GM12891 (cell line): ENCODE data around the gene FKBP15.
"Not testable (repeated sequence)": the region's sequence is repeated elsewhere in the genome, so short reads cannot be mapped to it uniquely, and the experiment has no call there.

Experiments used
- DNase-seq: peaks from one replicate; pipeline ENCODE4 v3.0.0; 2011; ENCODE audit warnings: low spot score; ENCODE audit not compliant: insufficient read length
- FAIRE-seq: peaks from 2 replicates; lab custom pipeline; 2011; peaks lifted over from hg19 to GRCh38; lab: Jason Lieb, UNC
- PAX5 ChIP-seq: IDR thresholded peaks from 2 replicates; pipeline ENCODE4 v1.6.1; 2011; ENCODE audit warnings: low read length, moderate library complexity, mild to moderate bottlenecking; ENCODE audit not compliant: insufficient read depth, severe bottlenecking
- POLR2A ChIP-seq: IDR thresholded peaks from 2 replicates; pipeline ENCODE4 v1.6.1; 2011; ENCODE audit warnings: low read depth, low read length, control low read depth
- POLR2AphosphoS5 ChIP-seq: IDR thresholded peaks from 2 replicates; pipeline ENCODE4 v1.6.1; 2011; ENCODE audit warnings: low read depth, low read length, control low read depth
- POU2F2 ChIP-seq: IDR thresholded peaks from 2 replicates; pipeline ENCODE4 v1.6.1; 2011; ENCODE audit warnings: low read depth, mild to moderate bottlenecking, control low read depth, low read length, moderate library complexity
- SPI1 ChIP-seq: IDR thresholded peaks from 2 replicates; pipeline ENCODE4 v1.6.1; 2011; ENCODE audit warnings: low read depth, low read length, control low read depth
- TAF1 ChIP-seq: IDR thresholded peaks from 2 replicates; pipeline ENCODE4 v1.6.1; 2011; ENCODE audit warnings: low read depth, low read length, control low read depth

FKBP15 gene

DNA sequence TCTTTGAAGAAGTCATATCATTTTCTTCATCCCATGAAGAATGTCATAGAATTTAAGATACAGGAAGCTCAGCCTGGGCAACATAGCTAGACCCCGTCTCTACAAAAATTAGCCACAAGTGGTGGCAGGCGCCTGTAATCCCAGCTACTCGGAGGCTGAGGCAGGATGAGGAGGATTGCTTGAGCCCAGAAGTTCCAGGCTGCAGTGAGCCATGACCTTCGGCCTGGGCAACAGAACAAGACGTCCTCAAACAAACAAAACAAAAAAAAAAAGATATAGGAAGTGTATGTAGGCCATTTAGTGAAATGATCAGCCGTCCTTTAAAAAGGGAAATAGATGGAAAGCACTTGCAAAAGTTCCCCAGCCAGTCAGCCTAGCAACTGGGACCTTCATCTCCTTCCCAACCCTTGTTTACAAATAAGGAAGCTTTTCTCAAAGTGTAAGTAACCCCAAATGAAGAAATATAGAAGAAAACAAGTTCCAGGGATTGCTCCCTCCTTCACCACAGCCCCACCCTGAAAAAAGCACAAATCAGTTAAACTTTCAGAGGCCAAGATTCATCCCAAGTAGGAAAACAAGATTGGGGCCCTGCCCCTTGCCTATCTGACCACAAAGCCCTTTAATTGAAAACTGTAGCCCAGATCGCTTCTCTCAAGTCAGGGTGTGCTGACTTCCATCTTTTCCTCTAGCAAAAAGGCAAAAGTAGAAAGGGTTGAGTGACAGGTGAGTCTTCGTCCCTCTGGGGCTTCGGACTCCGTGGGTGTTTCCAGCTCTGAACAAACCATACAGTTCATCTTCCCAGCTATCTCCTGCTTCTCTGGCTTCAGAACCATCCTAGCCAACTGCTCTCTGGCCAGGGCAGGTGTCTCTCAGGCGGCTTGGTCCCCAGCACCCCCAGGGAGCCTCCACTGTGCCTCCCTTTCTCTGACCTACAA lies 69.1 kb downstream of the FKBP15 start:
- FAIRE-seq, result no peak
- no peak for DNase-seq
- no peak for TF ChIP-seq PAX5
- no peak for TF ChIP-seq POU2F2
- no peak for TF ChIP-seq POLR2A
- no peak for TF ChIP-seq POLR2AphosphoS5
- no peak for TF ChIP-seq TAF1
- no peak for TF ChIP-seq SPI1

DNA sequence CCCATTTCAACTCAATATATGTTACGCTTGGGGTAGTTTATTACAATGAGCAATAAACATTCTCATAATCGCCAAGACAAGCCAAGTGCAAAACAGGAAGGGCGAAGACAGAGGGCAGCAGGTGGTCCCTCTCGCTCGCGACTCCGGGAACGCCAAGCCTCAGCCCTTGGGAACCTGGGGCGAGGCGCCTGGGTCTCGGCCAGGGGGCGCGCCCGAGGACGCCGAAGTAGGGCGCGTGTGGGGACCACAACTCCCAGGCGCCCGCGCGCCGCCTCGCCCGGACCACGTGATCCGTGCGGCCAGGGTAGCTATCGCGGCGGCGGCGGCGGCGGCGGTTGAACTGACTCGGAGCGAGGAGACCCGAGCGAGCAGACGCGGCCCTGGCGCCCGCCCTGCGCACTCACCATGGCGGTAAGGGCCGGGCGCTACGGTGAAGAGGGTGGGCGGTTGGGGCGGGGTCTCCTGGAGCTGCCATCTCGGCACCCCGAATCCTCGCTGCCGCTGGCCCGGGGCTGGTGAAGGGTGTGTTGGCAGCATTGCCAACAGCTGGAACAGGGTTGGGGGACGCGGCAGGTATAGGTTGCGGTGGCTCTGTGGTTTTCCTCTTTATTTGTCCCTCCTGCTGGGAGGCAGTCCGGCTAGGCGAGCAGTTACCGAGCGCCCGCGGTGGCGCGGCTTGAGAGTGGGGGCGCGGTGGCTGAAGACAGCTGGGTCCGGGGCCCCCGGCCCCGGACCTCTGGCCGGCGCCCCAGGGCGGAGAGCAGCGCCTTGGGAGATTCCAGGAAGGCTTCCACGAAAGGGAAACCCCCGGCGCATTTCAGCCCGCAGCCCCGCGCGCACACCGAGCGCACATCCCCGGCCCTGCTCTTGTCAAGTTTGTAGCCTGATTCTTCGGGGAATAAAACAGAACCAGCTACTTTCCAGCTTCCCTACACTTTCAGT lies 70.1 kb downstream of the FKBP15 start, which contains the start of gene SLC31A2:
Gene SLC31A2 (plus strand): TSS at position 338 of the 942 bp plus-strand sequence. CDS start 68 bp downstream, at position 406.
- FAIRE-seq, result peak; percentile 91
- TF ChIP-seq POLR2A, result no peak
- no peak for TF ChIP-seq POLR2AphosphoS5

GRCh38 chr9:113149561-113149960 lies 71.5 kb downstream of the FKBP15 start:
- not testable (repeated sequence) for FAIRE-seq, DNase-seq

More for the DNA sequence above, 70.1 kb downstream of the FKBP15 start, which contains the start of gene SLC31A2:
- DNase-seq, result peak; percentile 89

DNA sequence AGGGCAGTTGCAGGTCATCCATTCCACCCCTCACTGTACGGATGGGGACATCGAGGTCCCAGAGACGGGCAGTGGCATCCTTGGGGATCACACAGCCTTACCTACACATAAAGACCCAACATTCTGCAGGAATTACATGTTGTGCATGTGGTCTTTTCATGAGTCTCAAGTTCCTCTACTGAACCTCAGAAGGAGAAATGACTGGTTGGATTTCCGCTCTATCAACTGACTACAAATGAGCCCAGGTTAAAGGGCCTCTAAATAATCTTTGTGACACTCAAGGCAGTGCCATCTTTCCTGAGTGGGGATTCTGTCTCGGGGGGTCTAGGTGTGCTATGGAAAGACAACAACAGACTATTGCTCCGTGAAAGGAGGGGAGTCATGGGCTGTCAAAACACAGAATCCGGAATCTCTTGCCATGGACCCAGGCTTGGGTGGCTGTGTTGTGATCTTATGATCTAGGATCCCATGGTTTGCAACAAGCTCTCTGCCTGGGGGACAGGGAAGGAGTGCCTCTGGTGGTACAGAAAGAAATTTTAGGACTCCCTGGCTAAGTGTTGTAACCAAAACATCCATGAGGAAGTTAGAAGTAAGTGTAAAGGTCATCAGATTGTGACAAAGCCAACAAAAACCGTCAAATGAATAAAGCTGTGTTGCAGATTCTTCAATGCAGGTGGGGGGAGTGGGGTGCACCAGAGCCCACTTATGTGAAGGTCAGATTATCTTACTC lies 72.1 kb downstream of the FKBP15 start:
- DNase-seq, result no peak
- TF ChIP-seq PAX5 (no peak), SPI1 (no peak), TAF1 (no peak), POLR2A (no peak), POLR2AphosphoS5 (no peak), POU2F2 (no peak)
- FAIRE-seq, result no peak

- FAIRE-seq (no peak), DNase-seq (no peak)
- no peak for TF ChIP-seq POU2F2
Measured at GRCh38 chr9:113148372-113148705, 72.7 kb downstream of the FKBP15 start.

- FAIRE-seq (no peak), DNase-seq (no peak)
- TF ChIP-seq TAF1 (no peak), SPI1 (no peak), POLR2AphosphoS5 (no peak), POU2F2 (no peak), POLR2A (no peak), PAX5 (no peak)
Measured at GRCh38 chr9:113143432-113144227, 77.4 kb downstream of the FKBP15 start.

DNA sequence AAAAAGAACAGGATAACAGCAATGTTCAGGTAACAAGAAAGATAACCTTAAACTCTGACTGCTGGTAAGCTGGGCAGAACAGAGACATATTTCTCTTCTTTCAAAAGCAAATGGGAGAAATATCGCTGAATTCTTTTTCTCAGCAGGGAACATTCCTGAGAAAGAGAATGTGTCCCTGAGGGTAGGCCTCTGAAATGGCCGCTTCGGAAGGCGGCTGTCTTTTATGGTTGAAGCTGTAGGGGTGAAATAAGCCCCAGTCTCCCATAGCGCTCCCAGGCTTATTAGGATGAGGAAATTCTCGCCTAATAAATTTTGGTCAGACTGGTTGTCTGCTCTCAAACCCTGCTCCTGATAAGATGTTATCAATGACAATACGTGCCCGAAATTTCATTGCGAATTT lies 80.2 kb downstream of the FKBP15 start:
- not testable (repeated sequence) for DNase-seq

DNA sequence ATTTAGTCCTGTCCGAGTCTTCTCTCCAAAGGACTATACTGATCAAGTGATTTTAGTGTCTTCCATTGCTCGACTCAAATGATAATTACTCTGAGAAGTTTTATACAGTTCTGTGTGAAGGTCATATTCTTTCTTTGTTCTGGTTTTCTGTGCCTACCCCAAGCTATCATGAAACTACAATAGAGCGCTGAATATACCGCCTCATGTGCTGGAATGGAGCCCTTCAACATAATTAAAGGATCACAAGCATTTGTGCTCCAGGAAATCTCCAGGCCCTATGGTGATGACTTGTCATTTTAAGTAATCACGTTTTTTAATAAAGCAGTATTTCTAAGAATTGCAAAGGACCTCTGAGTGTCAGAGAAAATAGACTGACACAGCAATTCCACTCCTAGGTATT lies 81.1 kb downstream of the FKBP15 start:
- FAIRE-seq (no peak), DNase-seq (no peak)

More for the DNA sequence above, 80.2 kb downstream of the FKBP15 start:
- FAIRE-seq, result not testable (repeated sequence)

GRCh38 chr9:113139225-113139829 lies 81.8 kb downstream of the FKBP15 start:
- no peak for TF ChIP-seq POLR2AphosphoS5
- no peak for TF ChIP-seq TAF1
- TF ChIP-seq PAX5, result no peak
- no peak for TF ChIP-seq POLR2A
- no peak for TF ChIP-seq POU2F2
- TF ChIP-seq SPI1, result no peak
- DNase-seq (no peak), FAIRE-seq (no peak)

More for the DNA sequence above, 81.1 kb downstream of the FKBP15 start:
- TF ChIP-seq TAF1 (no peak), POU2F2 (no peak), PAX5 (no peak), POLR2A (no peak), SPI1 (no peak), POLR2AphosphoS5 (no peak)
